ENCODE data around the gene FAM222A.

The FAM222A gene

GRCh38 chr12:109778684-109779083 lies 65.1 kb downstream of the FAM222A start:
- DNase-seq: no peak

GRCh38 chr12:109779382-109779781 lies 65.8 kb downstream of the FAM222A start:
- peak; percentile 22 for DNase-seq

GRCh38 chr12:109781668-109782325 lies 68.2 kb downstream of the FAM222A start:
- DNase-seq: no peak

- no peak for DNase-seq
Observed at GRCh38 chr12:109782326-109782703, 68.7 kb downstream of the FAM222A start.

GRCh38 chr12:109783135-109783964 lies 69.7 kb downstream of the FAM222A start:
- DNase-seq: no peak

- no peak for DNase-seq
Observed at GRCh38 chr12:109783965-109784244, 70.3 kb downstream of the FAM222A start.

GRCh38 chr12:109785854-109786253 lies 72.2 kb downstream of the FAM222A start:
- no peak for DNase-seq

- no peak for DNase-seq
Observed at GRCh38 chr12:109786799-109787198, 73.2 kb downstream of the FAM222A start.

GRCh38 chr12:109789526-109790048 lies 76.0 kb downstream of the FAM222A start:
- no peak for DNase-seq

GRCh38 chr12:109792992-109793391 lies 79.4 kb downstream of the FAM222A start:
- DNase-seq: no peak

- DNase-seq: no peak
Observed at GRCh38 chr12:109793411-109793810, 79.8 kb downstream of the FAM222A start.

GRCh38 chr12:109793826-109794501 lies 80.3 kb downstream of the FAM222A start:
- no peak for DNase-seq

GRCh38 chr12:109795023-109795422 lies 81.4 kb downstream of the FAM222A start:
- DNase-seq: no peak

GRCh38 chr12:109796057-109796456 lies 82.4 kb downstream of the FAM222A start:
- no peak for DNase-seq

GRCh38 chr12:109797905-109798669 lies 84.5 kb downstream of the FAM222A start:
- DNase-seq: no peak

- DNase-seq: no peak
Observed at GRCh38 chr12:109798691-109799090, 85.1 kb downstream of the FAM222A start.

GRCh38 chr12:109800536-109800935 lies 86.9 kb downstream of the FAM222A start:
- no peak for DNase-seq

- DNase-seq: no peak
Observed at GRCh38 chr12:109802828-109803227, 89.2 kb downstream of the FAM222A start.

GRCh38 chr12:109803678-109804077 lies 90.1 kb downstream of the FAM222A start:
- DNase-seq: no peak

- peak; percentile 46 for DNase-seq
Observed at GRCh38 chr12:109804820-109805761, 91.5 kb downstream of the FAM222A start.

- no peak for DNase-seq
Observed at GRCh38 chr12:109807954-109808643, 94.5 kb downstream of the FAM222A start.

Measured in NCI-H2171 treated with DMSO at 0.1 percent for 48 hours (cell line).